Neural cell (in vitro differentiated cells): Measurements from ENCODE around the gene ASCC1. TPM values are rescaled to one million over a fixed set of nuclear protein-coding genes. Genes with fewer than 3 reads are reported as not detected.

Experiments used
- H2AFZ ChIP-seq: fragments of 200-600, 300-800 bp; sonication (generic), shearing (Covaris generic); 2 replicates; pipeline ENCODE4 v1.6.0; 2014; ENCODE audit warnings: low read depth, mild to moderate bottlenecking, antibody characterized with exemption, low read length, moderate library complexity
- H3F3A ChIP-seq: fragments of 200-600 bp; shearing (Covaris generic); 2 replicates; pipeline ENCODE4 v1.6.1; 2016; ENCODE audit warnings: mild to moderate bottlenecking, moderate library complexity, mixed read lengths, antibody characterized with exemption, low read length; ENCODE audit not compliant: insufficient read depth, poor library complexity, severe bottlenecking
- H3K27ac ChIP-seq: fragments of 200-600, 300-800 bp; sonication (generic), shearing (Covaris generic); 2 replicates; pipeline ENCODE4 v1.5.1; 2014; ENCODE audit warnings: mild to moderate bottlenecking, low read length, moderate library complexity
- H3K27me3 ChIP-seq: fragments of 300-800, 200-600 bp; sonication (generic), shearing (Covaris generic); 2 replicates; pipeline ENCODE4 v1.6.0; 2014; ENCODE audit warnings: mild to moderate bottlenecking, low read depth, low read length, moderate library complexity; ENCODE audit not compliant: insufficient read depth
- H3K36me3 ChIP-seq: fragments of 300-800, 200-600 bp; sonication (generic), shearing (Covaris generic); 2 replicates; pipeline ENCODE4 v1.5.1; 2014; ENCODE audit warnings: mild to moderate bottlenecking, antibody characterized with exemption, low read length, moderate library complexity; ENCODE audit not compliant: insufficient read depth
- H3K4me2 ChIP-seq: fragments of 300-800, 200-600 bp; sonication (generic), shearing (Covaris generic); 2 replicates; pipeline ENCODE4 v1.6.0; 2014; ENCODE audit warnings: mild to moderate bottlenecking, low read length
- H3K4me3 ChIP-seq: fragments of 300-800, 200-600 bp; sonication (generic), shearing (Covaris generic); 2 replicates; pipeline ENCODE4 v1.5.1; 2014; ENCODE audit warnings: mild to moderate bottlenecking, low read length, moderate library complexity
- H3K79me2 ChIP-seq: fragments of 200-600 bp; shearing (Covaris generic); replicated peaks from 2 replicates; pipeline ENCODE4 v1.6.0; 2014; ENCODE audit warnings: mild to moderate bottlenecking, low read length, moderate library complexity; ENCODE audit not compliant: insufficient read depth
- H3K9ac ChIP-seq: fragments of 300-800, 200-600 bp; sonication (generic), shearing (Covaris generic); 2 replicates; pipeline ENCODE4 v1.6.1; 2016; ENCODE audit warnings: mild to moderate bottlenecking, low read length, mixed read lengths
- H3K9me2 ChIP-seq: fragments of 200-600 bp; shearing (Covaris generic); 2 replicates; pipeline ENCODE4 v1.6.1; 2016; ENCODE audit warnings: mild to moderate bottlenecking, low read length, mixed read lengths; ENCODE audit not compliant: insufficient read depth
- H3K9me3 ChIP-seq: fragments of 200-600, 300-800 bp; sonication (generic), shearing (Covaris generic); 2 replicates; pipeline ENCODE4 v1.6.1; 2016; ENCODE audit warnings: mild to moderate bottlenecking, mixed run types, low read length, moderate library complexity, mixed read lengths
- H4K20me1 ChIP-seq: fragments of 200-600 bp; shearing (Covaris generic); 2 replicates; pipeline ENCODE4 v1.6.1; 2016; ENCODE audit warnings: mild to moderate bottlenecking, mixed run types; ENCODE audit not compliant: insufficient read depth
- CTCF ChIP-seq: fragments of 450-650 bp; IDR thresholded peaks from 2 replicates; pipeline ENCODE4 v1.5.1; 2014; ENCODE audit warnings: antibody characterized with exemption, mild to moderate bottlenecking, moderate library complexity; ENCODE audit not compliant: poor library complexity, severe bottlenecking
- EP300 ChIP-seq: fragments of 450-650 bp; conservative IDR thresholded peaks from 2 replicates; pipeline ENCODE4 v1.6.1; 2014; ENCODE audit warnings: antibody characterized with exemption, mild to moderate bottlenecking, moderate library complexity; ENCODE audit not compliant: poor library complexity, severe bottlenecking
- EZH2 ChIP-seq: fragments of 200-600, 300-800 bp; shearing (Covaris generic), sonication (generic); IDR thresholded peaks from 2 replicates; pipeline ENCODE4 v1.6.1; 2014; ENCODE audit warnings: antibody characterized with exemption, low read length, borderline replicate concordance, mild to moderate bottlenecking; ENCODE audit not compliant: insufficient read depth, poor library complexity, severe bottlenecking
- MXI1 ChIP-seq: fragments of 450-650 bp; conservative IDR thresholded peaks from 2 replicates; pipeline ENCODE4 v1.6.1; 2014; ENCODE audit warnings: antibody characterized with exemption, mild to moderate bottlenecking; ENCODE audit not compliant: poor library complexity, severe bottlenecking
- POLR2AphosphoS5 ChIP-seq: IDR thresholded peaks from 2 replicates; pipeline ENCODE4 v1.6.1; 2012
- RAD21 ChIP-seq: fragments of 450-650 bp; conservative IDR thresholded peaks from 2 replicates; pipeline ENCODE4 v1.6.1; 2014; ENCODE audit warnings: antibody characterized with exemption, mild to moderate bottlenecking, moderate library complexity
- REST ChIP-seq: IDR thresholded peaks from 2 replicates; pipeline ENCODE4 v1.6.1; 2012; ENCODE audit warnings: borderline replicate concordance
- SMC3 ChIP-seq: fragments of 450-650 bp; conservative IDR thresholded peaks from 2 replicates; pipeline ENCODE4 v1.6.1; 2014; ENCODE audit warnings: antibody characterized with exemption, mild to moderate bottlenecking, moderate library complexity; ENCODE audit not compliant: poor library complexity
- TAF1 ChIP-seq: IDR thresholded peaks from 2 replicates; pipeline ENCODE4 v1.6.1; 2012; ENCODE audit warnings: low read depth
- polyA plus RNA-seq: library from polyadenylated mRNA; depleted of rRNA; stranded (reverse); fragments of >200 nt; gene quantifications from 2 replicates; pipeline ENCODE4 v1.2.3, GENCODE V29; 2014

The ASCC1 gene
- polyA plus RNA-seq, 1 donor from 2014 or later, result 39.6 TPM

DNA sequence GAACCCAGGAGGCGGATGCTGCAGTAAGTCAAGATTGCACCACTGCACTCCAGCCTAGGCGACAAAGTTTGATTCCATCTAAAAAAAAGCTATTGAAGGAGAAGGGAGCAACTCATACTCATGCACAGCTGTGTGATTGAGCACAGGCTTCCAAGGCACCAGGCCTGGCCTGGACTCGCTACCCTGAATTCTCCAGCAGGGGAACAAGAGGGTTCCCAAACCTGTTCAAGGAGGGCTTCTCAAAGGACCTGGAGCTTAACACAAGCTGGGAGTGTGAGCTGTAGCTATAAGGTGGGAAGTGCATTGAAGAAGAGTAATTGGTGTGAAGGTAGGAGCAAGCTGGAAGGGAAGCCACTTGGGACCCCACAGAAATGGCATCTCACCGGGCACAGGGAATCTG lies 42.5 kb upstream of the ASCC1 start:
- H3K4me2 ChIP-seq, result no peak overlapping the region
- H3K27me3 ChIP-seq, result no peaks in the 10 kb centered on the region
- peaks cover 3% of the 10 kb centered on the region for H3F3A ChIP-seq
- no peaks in the 10 kb centered on the region for H4K20me1 ChIP-seq
- H3K9me3 ChIP-seq, result no peaks in the 10 kb centered on the region
- no peaks in the 10 kb centered on the region for H3K79me2 ChIP-seq
- H3K36me3 ChIP-seq, result no peaks in the 10 kb centered on the region
- TF ChIP-seq SMC3 (no peak), TAF1 (no peak)
- H2AFZ ChIP-seq, result no peak overlapping the region
- no peak overlapping the region for H3K27ac ChIP-seq
- H3K9me2 ChIP-seq, result no peaks in the 10 kb centered on the region
- no peak overlapping the region for H3K4me3 ChIP-seq
- no peak overlapping the region for H3K9ac ChIP-seq

GRCh38 chr10:72257051-72257892 lies 41.2 kb upstream of the ASCC1 start:
- Histone ChIP-seq H3K36me3 (no peaks in the 10 kb centered on the region), H3K9ac (no peak overlapping the region), H3K9me3 (no peaks in the 10 kb centered on the region), H4K20me1 (no peaks in the 10 kb centered on the region), H3K9me2 (no peaks in the 10 kb centered on the region), H3K4me2 (no peak overlapping the region), H3F3A (peaks cover 3% of the 10 kb centered on the region), H3K4me3 (no peak overlapping the region), H3K27ac (no peak overlapping the region), H2AFZ (no peak overlapping the region), H3K27me3 (no peaks in the 10 kb centered on the region), H3K79me2 (no peaks in the 10 kb centered on the region)
- no peak for TF ChIP-seq REST
- no peak for TF ChIP-seq CTCF
- no peak for TF ChIP-seq SMC3
- TF ChIP-seq EZH2, result no peak
- no peak for TF ChIP-seq TAF1
- TF ChIP-seq POLR2AphosphoS5, result no peak
- no peak for TF ChIP-seq MXI1
- no peak for TF ChIP-seq EP300
- TF ChIP-seq RAD21, result no peak
